HG02970 (cell line): ENCODE data around the gene FAM13C.
A peak's percentile ranks its signal among the peaks of the same experiment; 100 is the strongest.
"Not testable (repeated sequence)": the region's sequence is repeated elsewhere in the genome, so short reads cannot be mapped to it uniquely, and the experiment has no call there.

ENCODE experiments used
- ATAC-seq: cut with Tn5 transposase; IDR thresholded peaks from one replicate; pipeline ENCODE4 v1.9.1; 2021; ENCODE audit warnings: mild to moderate bottlenecking, moderate library complexity, moderate number of reproducible peaks; ENCODE audit not compliant: unreplicated experiment, low FRiP score

The FAM13C gene

DNA sequence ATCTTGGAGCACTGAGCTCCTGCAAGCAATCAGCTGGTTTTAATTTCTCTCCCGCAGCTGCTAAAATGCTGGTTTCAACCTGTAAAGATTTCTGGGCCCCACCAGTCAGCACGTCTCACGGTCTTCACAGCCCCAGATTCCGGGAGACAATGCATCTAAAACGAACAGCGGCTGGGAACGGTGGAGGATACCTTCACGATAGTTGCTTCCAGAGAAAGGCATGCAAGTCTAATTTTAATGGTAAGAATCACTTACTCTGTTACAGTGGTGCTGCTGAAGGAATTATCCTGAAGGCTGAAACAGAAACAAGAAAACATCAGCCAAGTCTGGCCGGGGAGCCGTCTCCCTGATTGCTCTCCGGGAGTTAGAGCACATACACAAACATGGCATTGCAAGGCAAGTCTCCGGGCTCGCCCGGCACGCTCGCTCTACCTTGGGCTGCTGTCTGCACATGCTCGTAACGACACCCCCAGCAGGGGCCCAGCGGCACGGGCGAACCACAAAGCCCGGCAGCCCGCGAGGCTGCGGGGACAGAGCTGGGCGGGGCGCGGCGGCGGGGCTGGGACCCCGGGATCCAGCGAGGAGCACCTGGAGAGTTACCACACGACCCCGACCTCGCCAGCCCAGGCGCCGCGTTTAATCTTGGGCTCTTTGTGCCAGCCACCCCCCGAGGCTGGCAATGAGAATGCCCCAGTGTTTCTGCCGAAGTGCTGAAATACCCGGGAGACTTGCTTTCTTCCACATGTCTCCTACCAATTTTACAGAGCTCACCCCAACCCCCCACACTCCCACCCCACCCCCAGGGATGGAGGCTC lies at the start of gene FAM13C:
FAM13C (minus strand) TSS at position 406 of the 815 bp plus-strand sequence; CDS start at position 317, 89 bp downstream.
- ATAC-seq: peak; percentile 70

DNA sequence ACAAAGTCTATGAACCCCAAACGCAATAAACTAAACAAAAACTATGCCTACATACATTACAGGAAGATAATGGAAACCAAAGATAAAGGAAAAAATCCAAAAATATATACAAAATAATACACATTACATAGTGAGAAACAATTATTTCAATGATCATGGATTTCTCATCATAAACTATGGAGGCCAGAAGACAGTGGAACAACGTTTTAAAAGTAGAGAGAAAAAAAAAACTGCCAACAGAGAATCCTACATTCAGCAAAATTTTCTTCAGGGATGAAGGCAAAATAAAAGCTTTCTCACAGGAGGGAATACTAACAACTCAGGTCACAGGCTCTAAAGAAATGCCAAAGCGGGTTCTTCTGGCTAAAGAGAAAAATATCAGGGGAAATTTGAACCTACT lies 42.9 kb upstream of the FAM13C start:
- ATAC-seq: no peak

DNA sequence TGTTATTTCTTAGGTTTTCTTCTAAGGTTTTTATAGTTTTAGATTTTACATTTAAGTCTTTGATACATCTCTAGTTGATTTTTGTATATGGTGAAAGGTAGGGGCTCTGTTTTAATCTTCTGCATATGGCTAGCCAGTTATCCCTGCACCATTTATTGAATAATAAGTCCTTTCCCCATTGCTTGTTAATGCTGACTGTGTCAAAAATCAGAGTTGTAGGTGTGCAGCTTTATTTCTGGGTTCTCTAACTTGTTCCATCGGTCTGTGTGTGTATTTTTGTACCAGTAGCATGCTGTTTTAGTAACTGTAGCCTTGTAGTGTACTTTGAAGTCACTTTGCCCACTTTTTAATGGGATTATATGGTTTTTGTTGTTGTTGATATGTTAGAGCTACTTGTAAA lies 37.9 kb upstream of the FAM13C start:
- no peak for ATAC-seq

DNA sequence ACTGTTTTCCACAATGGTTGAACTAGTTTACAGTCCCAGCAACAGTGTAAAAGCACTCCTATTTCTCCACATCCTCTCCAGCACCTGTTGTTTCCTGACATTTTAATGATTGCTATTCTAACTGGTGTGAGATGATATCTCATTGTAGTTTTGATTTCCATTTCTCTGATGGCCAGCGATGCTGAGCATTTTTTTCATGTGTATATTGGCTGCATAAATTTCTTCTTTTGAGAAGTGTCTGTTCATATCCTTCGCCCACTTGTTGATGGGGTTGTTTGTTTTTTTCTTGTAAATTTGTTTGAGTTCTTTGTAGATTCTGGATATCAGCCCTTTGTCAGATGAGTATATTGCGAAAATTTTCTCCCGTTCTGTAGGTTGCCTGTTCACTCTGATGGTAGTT lies 37.0 kb upstream of the FAM13C start:
- not testable (repeated sequence) for ATAC-seq

DNA sequence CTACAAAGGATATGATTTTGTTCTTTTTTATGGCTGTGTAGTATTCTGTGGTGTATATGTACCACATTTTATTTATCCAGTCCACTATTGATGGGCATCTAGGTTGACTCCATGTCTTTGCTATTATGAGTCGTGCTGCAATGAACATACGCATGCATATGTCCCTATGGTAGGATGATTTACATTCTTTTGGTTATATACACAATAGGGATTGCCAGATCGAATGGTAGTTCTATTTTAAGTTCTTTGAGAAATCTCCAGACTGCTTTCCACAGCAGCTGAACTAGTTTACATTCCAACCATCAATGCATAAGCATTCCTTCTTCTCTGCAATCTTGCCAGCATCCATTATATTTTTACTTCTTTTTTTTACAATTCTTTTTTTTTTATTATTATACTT lies 35.6 kb upstream of the FAM13C start:
- no peak for ATAC-seq

DNA sequence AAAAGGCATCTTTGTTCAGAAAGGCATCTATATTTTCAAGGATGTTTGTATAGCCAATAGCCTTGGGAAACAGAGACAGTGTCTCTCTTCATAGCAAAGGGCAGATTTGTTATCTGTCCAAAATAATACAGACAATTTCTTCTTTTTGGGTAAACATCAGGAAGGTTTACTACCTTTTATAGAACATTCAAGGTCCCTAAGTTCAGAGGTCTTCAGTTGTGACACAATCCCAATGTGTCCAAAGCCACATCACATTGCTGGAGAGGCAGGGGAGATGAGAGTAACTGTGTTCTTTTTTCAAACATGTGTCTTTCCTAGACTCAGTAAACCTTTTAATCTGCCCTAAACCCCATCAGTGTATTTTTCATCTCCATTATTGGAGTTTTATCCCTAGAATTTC lies 33.6 kb upstream of the FAM13C start:
- no peak for ATAC-seq

DNA sequence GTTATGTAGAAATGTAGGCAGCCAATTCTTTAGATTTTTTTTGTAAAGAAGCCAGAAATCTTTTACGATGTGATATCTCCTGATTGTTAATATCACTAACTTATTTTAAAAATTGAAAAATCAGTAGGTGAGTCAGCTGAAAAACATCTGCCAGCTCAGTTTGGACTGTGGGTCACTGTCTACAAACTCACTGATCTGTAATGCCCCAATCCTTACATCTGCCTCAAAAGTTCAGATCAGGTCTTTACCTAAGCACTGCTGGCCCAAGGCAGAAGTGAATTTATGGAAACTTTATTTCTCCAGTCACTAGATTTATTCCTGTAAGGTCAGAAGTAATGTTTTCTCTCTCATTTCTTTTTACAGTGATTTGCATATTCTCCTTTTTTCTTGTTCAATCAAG lies 31.0 kb upstream of the FAM13C start:
- ATAC-seq: no peak

DNA sequence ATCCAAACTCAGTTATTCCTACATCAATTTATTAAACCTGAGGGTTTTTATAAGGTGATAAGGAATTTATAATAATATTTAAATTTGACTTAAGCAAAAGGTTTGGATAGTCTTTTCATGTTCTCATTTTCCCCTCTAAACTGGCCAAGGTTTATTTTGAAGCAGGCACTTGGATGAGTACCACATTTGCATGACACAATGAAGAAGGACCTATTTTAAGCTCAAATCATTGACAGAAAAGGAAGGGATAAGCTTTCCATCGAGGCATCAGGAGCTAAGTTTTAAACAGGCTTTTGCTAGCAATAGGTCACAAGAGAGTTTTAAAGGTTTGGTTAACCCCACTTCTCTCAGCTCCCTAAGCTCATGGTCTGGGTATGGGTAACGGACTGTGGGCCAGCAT lies 28.7 kb upstream of the FAM13C start:
- ATAC-seq: no peak

DNA sequence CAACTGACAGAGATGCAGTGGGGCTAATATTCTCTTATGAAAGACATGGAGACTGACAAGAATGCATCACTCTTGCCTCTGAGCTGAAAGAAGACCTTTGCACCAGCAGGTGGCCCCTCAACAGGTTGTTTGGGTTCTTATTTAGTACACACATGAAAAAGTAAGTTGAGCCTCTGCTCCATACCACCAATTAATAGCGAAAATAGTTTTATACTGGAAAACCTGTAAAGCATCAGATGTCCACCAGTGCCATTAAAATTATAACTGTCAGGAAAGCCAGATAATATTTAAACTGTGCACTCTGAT lies 26.3 kb upstream of the FAM13C start:
- ATAC-seq: no peak

DNA sequence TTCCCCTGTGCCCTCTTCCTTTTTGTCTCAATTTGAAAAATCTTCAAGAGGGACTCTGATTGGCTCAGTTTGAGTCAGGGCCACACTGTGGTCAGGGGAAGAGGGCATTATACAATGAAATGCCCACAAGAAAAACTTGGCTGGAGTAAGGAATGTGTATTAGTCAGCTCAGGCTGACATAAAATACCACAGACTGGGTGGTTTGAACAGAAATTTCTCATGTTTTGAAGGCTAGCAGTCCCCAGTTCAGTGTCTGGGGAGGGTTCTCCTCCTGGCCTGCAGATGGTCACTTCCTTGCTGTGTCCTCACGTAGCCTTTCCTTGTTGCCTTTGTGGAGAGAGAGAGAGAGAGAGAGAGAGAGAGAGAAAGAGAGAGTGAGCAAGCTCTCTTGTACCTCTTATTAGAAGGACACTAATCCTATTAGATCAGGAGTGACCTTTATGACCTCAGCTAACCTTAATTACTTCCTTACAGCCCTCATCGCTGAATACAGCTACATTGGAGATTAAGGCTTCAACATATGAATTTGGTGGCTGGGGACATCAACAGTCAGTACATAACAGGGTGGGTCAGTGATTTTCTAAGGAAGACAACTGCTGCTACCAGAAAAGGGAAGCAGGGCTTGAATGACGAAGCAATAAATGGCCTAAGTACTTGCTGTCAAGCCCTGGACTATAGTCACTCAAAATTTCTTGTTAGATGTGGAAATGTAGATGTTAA lies 25.8 kb upstream of the FAM13C start:
- ATAC-seq: no peak

DNA sequence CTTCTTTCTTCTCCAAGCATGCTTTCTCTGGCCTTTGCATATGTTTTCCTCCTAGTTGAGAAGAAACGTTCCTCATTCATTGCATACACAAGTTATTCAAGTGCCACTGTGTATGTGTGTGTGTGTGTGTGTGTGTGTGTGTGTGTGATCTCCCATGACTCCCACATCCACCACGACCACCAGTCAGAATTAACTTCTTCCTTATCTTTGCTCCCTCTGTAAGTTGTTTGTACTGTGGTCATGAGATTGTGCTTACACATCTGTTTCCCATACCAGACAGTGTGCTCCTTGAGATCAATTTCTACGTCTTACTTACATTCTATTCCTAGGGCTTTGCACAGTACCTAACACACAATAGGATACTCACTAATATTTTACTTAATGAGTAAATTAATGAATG lies 22.4 kb upstream of the FAM13C start:
- ATAC-seq: no peak

DNA sequence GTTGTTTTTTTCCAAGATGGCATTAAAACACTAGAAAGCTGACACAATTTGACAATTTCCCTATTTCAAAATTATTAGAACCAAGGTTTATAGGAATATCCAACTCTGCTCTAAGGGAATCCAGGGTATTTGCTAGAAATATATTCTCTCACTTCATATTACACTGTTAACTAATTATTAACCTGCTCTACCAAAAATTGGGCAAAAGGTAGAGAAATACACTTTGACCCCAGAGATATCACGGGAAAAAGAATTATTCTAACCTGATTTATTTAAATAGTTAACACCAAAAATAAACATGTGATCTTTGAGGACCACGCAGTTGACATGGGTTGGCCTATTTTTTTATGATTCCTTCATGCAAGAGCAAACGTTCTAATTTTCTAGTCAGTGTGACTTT lies 21.6 kb upstream of the FAM13C start:
- ATAC-seq: no peak

DNA sequence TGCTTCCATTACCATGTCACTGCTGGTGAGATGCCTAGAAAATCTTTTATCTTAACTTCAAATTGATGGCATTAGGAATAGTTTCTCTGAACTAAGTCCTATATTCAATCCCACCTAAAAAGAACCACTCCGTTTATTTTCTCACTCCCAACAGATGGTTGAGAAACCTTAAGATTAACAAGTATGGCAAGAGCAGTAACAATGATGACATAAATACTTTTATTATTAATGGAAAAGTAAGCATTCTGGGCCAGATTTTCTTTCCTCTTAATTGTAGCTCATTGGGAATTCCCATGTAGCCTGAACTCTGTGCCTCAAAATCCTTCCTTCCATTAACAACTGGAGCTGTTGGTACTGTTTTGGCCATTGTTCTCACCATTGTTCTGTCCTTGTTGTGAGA lies 21.1 kb upstream of the FAM13C start:
- no peak for ATAC-seq

DNA sequence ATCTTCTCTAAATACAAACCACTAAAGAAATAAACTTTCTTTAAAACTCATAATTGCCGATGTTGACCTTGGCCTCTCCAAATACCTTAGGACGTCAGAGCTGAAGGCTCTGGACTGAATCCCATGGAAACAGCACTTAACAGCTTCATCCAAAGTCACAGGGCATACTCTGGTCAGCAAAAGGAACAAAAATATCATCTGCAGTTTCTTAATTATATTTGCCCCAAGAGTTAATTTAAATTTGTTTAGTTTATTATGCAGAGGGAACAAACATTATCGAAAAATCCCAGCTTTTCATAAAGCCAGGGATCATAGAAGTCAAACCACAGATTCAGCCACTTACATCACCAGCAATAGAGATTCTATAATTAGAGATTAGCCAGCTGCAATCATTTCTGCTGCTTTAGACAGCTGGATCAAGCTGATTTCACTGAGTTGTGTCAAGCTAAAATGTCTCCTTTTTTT lies 20.5 kb upstream of the FAM13C start:
- ATAC-seq: no peak

DNA sequence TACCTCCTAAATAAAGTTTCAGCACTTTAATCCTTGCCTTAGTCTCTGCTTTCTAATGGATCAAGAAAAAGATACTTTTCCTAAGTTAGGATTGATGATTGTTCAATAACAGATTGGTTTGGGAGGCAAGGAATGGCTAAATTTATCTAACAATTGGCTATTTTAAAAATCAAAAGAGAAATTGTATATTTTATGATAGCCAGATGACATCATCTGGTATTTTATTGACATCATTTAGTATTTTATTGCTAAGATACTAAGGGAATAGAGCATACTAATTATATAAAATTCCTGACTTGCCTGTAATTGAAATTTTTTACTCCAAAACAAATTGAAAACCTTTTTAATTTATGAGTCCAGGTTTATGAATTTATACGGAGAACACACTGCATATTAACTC lies 19.3 kb upstream of the FAM13C start:
- no peak for ATAC-seq

DNA sequence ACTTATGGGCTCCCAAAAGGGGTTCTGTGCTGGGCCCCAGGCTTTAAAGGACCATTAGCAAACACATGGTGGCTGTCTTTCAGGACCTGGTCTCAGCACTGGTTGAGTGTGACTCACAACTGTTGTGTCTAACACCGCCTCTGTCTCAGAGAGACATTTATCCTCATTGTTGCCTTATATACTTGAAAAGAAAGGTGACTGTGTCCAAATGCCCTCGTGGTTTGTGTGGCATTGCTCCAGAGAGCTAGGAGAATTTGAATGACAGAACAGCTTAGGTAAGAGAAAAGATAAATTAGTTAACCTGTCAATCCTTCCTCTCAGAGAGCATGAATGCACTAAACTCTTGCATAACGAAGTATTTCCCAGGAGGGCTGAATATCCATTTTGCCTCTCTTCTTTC lies 14.5 kb upstream of the FAM13C start:
- no peak for ATAC-seq

DNA sequence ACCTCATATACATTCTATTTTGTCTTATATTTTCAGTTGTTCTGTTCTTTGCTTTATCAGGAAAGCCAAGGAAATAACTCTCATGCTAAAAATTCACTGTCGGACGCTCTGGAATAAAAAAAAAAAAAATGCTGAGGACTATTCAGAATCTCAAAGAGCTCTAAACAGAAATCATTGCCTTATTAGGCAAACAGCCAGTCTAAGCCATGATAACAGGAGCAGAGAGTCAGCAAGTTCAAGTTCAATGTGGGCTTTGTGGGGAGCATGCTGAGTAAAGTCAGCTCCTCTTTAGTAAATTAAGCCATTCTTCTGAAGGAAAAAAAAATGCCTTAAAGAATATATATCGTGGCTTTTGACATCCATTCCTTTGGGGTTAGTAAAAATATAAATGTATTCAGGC lies 13.6 kb upstream of the FAM13C start:
- ATAC-seq: no peak

DNA sequence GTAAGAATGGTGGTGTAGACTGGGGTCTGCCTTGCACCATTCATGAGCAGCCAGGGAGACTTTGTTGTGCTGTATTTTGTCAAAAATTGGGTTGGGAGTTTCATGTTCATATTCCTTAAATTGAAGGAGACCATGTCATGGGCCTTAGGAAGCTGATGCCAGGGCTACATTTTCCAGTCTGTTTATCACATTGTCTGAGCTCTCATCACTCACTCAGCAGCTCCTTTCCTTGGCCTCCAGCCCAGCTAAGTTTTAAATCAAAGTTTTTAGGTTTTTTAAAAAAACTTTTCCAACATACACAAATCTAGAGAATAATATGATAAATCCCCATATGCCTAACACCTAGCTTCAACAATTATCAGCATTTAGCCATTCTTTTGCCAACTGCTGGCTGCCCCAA lies 12.6 kb upstream of the FAM13C start:
- no peak for ATAC-seq

DNA sequence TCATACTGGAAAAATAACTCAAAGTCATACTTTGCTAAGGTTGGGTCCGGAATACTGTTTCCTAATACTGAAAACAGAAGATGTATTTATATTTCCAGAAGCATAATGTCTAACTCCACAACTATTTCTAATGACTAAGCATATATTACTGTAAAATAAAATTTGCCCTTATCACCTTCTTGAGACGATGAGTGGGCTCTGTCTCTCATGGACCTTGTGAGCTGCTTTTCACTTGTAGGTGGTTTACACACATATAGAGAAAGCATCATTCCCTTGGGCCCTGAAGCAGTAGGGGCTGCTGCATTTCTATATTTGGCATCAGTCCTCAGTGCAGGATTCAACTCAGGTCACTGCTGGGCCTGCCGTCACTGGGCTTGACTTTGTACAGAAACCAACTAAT lies 10.7 kb upstream of the FAM13C start:
- no peak for ATAC-seq

DNA sequence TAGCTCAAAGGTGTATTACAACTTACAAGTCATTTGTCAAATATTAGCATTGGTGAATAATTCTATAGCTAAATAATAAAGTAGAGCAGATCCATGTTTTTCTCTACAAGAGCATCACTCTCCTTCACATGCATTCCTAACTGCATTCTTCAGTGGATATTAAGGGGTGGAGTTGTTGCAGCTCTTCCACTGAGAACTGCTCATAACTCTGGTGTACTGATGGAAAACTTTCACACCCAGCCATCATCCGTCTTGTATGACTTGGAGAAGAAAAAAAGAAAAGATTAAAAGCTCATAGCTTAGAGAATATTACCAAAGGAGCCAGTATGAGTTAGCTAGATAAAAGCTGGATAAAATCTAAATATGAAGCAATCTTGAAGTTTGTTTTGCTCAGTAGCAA lies 10.2 kb upstream of the FAM13C start:
- no peak for ATAC-seq

DNA sequence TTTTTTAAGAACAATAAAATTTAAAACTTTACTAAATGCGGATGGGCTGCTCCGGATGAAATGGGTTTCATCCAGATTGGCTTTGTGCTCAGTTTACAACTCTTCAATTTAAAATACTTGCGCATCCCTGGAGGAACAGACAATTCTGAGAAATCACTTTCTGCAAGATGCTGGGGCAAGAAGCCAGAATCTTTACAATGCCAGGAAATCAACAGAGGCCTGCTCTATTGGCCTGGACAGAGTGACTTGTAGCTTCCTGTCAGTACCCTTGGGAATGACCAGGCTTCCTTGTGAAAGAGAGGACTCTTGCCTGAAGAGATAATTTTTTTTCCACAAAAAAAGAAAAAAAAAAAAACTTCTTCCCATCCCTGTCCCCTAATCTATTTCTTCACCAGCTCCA lies 3.9 kb upstream of the FAM13C start:
- ATAC-seq: no peak

DNA sequence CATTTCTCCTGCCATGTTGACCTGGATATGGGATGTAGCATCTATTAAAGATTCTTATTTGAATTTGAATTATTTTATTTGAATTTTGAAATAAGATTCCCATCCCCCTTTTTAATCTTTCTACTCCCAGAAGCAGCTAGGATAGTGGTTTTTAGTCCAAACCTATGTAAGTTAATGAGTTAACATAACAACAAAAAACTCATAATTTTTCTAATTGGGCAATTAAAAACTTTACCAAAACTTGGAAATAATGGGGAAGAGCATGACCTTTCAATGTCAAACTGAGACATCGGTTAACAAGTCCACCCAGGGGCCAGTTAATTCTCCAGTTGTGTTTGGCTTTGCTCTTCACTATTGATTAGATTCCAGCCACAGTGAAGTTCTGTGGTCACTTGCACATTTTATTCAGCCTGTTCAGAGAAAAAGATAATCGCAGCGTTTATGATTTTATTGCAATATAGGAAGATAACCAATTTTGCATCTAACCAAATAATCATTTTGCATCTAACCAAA lies 1.2 kb upstream of the FAM13C start:
- no peak for ATAC-seq
